H1 (cell line): Measurements from ENCODE around the gene ITGAE. TPM values are rescaled to one million over a fixed set of nuclear protein-coding genes. Genes with fewer than 3 reads are reported as not detected.

Experiments
- CTCF ChIA-PET: fragments of 300-600 bp; sonication (Branson Sonifier 250); formaldehyde crosslinking; loops from one replicate; lab custom pipeline; 2021; ENCODE audit not compliant: partially characterized antibody; lab: Charles Lee
- POLR2A ChIA-PET: fragments of 300-600 bp; sonication (Branson Sonifier 250); formaldehyde crosslinking; loops from one replicate; lab custom pipeline; 2021; ENCODE audit warnings: inconsistent platforms; ENCODE audit not compliant: partially characterized antibody; lab: Charles Lee
- DNase-seq, 2 experiments: peaks; one replicate each; pipeline versions ENCODE4 v3.0.0 to v3.0.0-alpha.2; 2010 to 2022; ENCODE audit warnings: low spot score in 2 of 2, low read depth in 1 of 2, mixed read lengths in 1 of 2
- FAIRE-seq: peaks from 2 replicates; lab custom pipeline; 2011; peaks lifted over from hg19 to GRCh38; lab: Jason Lieb, UNC
- H2AFZ ChIP-seq: 2 replicates; pipeline ENCODE4 v1.8.1; 2012; ENCODE audit warnings: low read length, inconsistent platforms
- H2AK5ac ChIP-seq: 2 replicates; pipeline ENCODE4 v1.6.1; 2013; ENCODE audit warnings: low read depth, low read length
- H2BK120ac ChIP-seq: replicated peaks from 2 replicates; pipeline ENCODE3; 2013; ENCODE audit warnings: low read depth, low read length, inconsistent platforms
- H2BK12ac ChIP-seq: 2 replicates; pipeline ENCODE4 v1.6.1; 2013; ENCODE audit warnings: low read depth, low read length
- H2BK15ac ChIP-seq: 2 replicates; pipeline ENCODE4 v1.6.1; 2013; ENCODE audit warnings: low read length
- H2BK20ac ChIP-seq: 2 replicates; pipeline ENCODE4 v1.6.1; 2013; ENCODE audit warnings: low read length
- H2BK5ac ChIP-seq: 2 replicates; pipeline ENCODE4 v1.6.1; 2013; ENCODE audit warnings: low read depth, low read length
- H3K14ac ChIP-seq: 2 replicates; pipeline ENCODE4 v1.6.1; 2013; ENCODE audit warnings: inconsistent platforms; ENCODE audit not compliant: insufficient read length
- H3K18ac ChIP-seq: 2 replicates; pipeline ENCODE4 v1.6.1; 2013; ENCODE audit warnings: low read length; ENCODE audit errors: extremely low read depth
- H3K23ac ChIP-seq: 2 replicates; pipeline ENCODE4 v1.6.1; 2013; ENCODE audit warnings: inconsistent platforms; ENCODE audit not compliant: insufficient read length
- H3K23me2 ChIP-seq: 2 replicates; pipeline ENCODE4 v1.6.1; 2013; ENCODE audit warnings: low read depth, low read length
- H3K27ac ChIP-seq: 2 replicates; pipeline ENCODE4 v1.6.1; 2011; ENCODE audit warnings: low read depth, low read length, inconsistent platforms
- H3K27me3 ChIP-seq, 4 experiments: replicated peaks in 1 of 4; 1 replicate in 1 of 4; 2 replicates in 3 of 4; pipeline versions ENCODE4 v1.6.1 to v1.8.1; 2011 to 2013; ENCODE audit warnings: low read length in 3 of 4, mild to moderate bottlenecking in 3 of 4, inconsistent platforms in 2 of 4, mixed read lengths in 2 of 4, moderate library complexity in 1 of 4; ENCODE audit not compliant: control insufficient read depth in 3 of 4, insufficient read depth in 3 of 4; ENCODE audit errors: extremely low read depth in 1 of 4
- H3K36me3 ChIP-seq, 4 experiments: 2 replicates each; pipeline versions ENCODE4 v1.6.1 to v1.8.1; 2011 to 2013; ENCODE audit warnings: mild to moderate bottlenecking in 4 of 4, low read length in 3 of 4, moderate library complexity in 2 of 4, control low read depth in 1 of 4, inconsistent platforms in 1 of 4; ENCODE audit not compliant: insufficient read depth in 4 of 4, control insufficient read depth in 2 of 4
- H3K4ac ChIP-seq: replicated peaks from 2 replicates; pipeline ENCODE3; 2013; ENCODE audit warnings: low read length, low read depth, mixed read lengths, inconsistent platforms; ENCODE audit not compliant: insufficient read length
- H3K4me1 ChIP-seq, 4 experiments: replicated peaks in 1 of 4; 1 replicate in 1 of 4; 2 replicates in 3 of 4; pipeline versions ENCODE4 v1.6.1 to v1.8.1; 2011 to 2013; ENCODE audit warnings: low read length in 3 of 4, inconsistent platforms in 2 of 4, mixed read lengths in 1 of 4; ENCODE audit not compliant: insufficient read depth in 4 of 4, control insufficient read depth in 3 of 4
- H3K4me2 ChIP-seq, 2 experiments: 2 replicates each; pipeline versions ENCODE4 v1.6.1 to v1.8.1; 2011 to 2013; ENCODE audit warnings: low read depth in 2 of 2, low read length in 2 of 2, control low read depth in 1 of 2, inconsistent platforms in 1 of 2, mild to moderate bottlenecking in 1 of 2; ENCODE audit not compliant: insufficient read depth in 1 of 2
- H3K4me3 ChIP-seq, 4 experiments: fragments of 200-600, 300-600 bp in 1 of 4; sonication (generic), shearing (Covaris generic), sonication (Bioruptor Twin) in 1 of 4; 2 replicates each; pipeline versions ENCODE4 v1.5.1 to v1.8.1; 2011 to 2016; ENCODE audit warnings: low read length in 4 of 4, low read depth in 3 of 4, control low read depth in 2 of 4, inconsistent platforms in 2 of 4, mild to moderate bottlenecking in 2 of 4, mixed read lengths in 1 of 4, moderate library complexity in 1 of 4; ENCODE audit not compliant: insufficient read depth in 2 of 4; ENCODE audit errors: extremely low read depth in 1 of 4
- H3K56ac ChIP-seq: replicated peaks from 2 replicates; pipeline ENCODE3; 2013; ENCODE audit warnings: low read depth, mild to moderate bottlenecking, mixed read lengths, low read length, inconsistent platforms; ENCODE audit not compliant: insufficient read length
- H3K79me1 ChIP-seq: 2 replicates; pipeline ENCODE4 v1.6.1; 2013; ENCODE audit warnings: low read depth, low read length, control low read depth
- H3K79me2 ChIP-seq, 2 experiments: 2 replicates each; pipeline versions ENCODE4 v1.6.1 to v1.8.1; 2012 to 2013; ENCODE audit warnings: low read length in 2 of 2, mild to moderate bottlenecking in 2 of 2, inconsistent platforms in 1 of 2; ENCODE audit not compliant: insufficient read depth in 2 of 2, control insufficient read depth in 1 of 2
- H3K9ac ChIP-seq, 4 experiments: replicated peaks in 1 of 4; 1 replicate in 1 of 4; 2 replicates in 3 of 4; pipeline versions ENCODE4 v1.6.1 to v1.8.1; 2011 to 2013; ENCODE audit warnings: low read depth in 3 of 4, low read length in 3 of 4, control low read depth in 2 of 4, mild to moderate bottlenecking in 2 of 4, moderate library complexity in 2 of 4, inconsistent platforms in 1 of 4; ENCODE audit errors: extremely low read depth in 1 of 4
- H3K9me3 ChIP-seq, 2 experiments: 2 replicates each; pipeline versions ENCODE4 v1.6.1 to v1.8.1; 2012 to 2013; ENCODE audit warnings: mild to moderate bottlenecking in 2 of 2, moderate library complexity in 2 of 2, control low read depth in 1 of 2, inconsistent platforms in 1 of 2, low read depth in 1 of 2, low read length in 1 of 2, mixed read lengths in 1 of 2; ENCODE audit not compliant: insufficient read depth in 2 of 2
- H4K20me1 ChIP-seq, 2 experiments: replicated peaks in 1 of 2; 2 replicates each; pipeline versions ENCODE3 to v1.8.1; 2011 to 2013; ENCODE audit warnings: inconsistent platforms in 2 of 2, low read length in 2 of 2, mild to moderate bottlenecking in 1 of 2; ENCODE audit not compliant: insufficient read depth in 2 of 2, control insufficient read depth in 1 of 2
- H4K5ac ChIP-seq: 2 replicates; pipeline ENCODE4 v1.6.1; 2013; ENCODE audit warnings: low read length, low read depth, mixed read lengths, inconsistent platforms; ENCODE audit not compliant: insufficient read length
- H4K8ac ChIP-seq: 2 replicates; pipeline ENCODE4 v1.8.0; 2013; ENCODE audit warnings: mild to moderate bottlenecking, moderate library complexity, low read length, inconsistent platforms; ENCODE audit not compliant: insufficient read depth; ENCODE audit errors: extremely low read depth
- H4K91ac ChIP-seq: replicated peaks from 2 replicates; pipeline ENCODE3; 2013; ENCODE audit warnings: low read length, mixed read lengths, inconsistent platforms; ENCODE audit not compliant: insufficient read length
- CBX8 ChIP-seq: fragments of 300-800, 300-1000 bp; sonication (generic); IDR thresholded peaks from 2 replicates; pipeline ENCODE4 v1.7.1; 2016; ENCODE audit warnings: low read depth, low read length, borderline replicate concordance
- CEBPB ChIP-seq: IDR thresholded peaks from 2 replicates; pipeline ENCODE4 v1.6.1; 2012; ENCODE audit warnings: low read depth, low read length
- CHD2 ChIP-seq: IDR thresholded peaks from 2 replicates; pipeline ENCODE4 v1.6.1; 2012; ENCODE audit warnings: low read length, improper control_type of control experiment
- JUND ChIP-seq: IDR thresholded peaks from 2 replicates; pipeline ENCODE4 v1.6.1; 2011; ENCODE audit warnings: mild to moderate bottlenecking, improper control_type of control experiment, low read length
- PHF8 ChIP-seq: fragments of 200-600 bp; sonication (generic); conservative IDR thresholded peaks from 2 replicates; pipeline ENCODE4 v1.7.1; 2012; ENCODE audit warnings: low read depth, mild to moderate bottlenecking, inconsistent platforms, low read length, moderate library complexity
- RAD21 ChIP-seq, 2 experiments: IDR thresholded peaks in 1 of 2; conservative IDR thresholded peaks in 1 of 2; 2 replicates each; pipeline ENCODE4 v1.6.1; 2011; ENCODE audit warnings: low read depth in 2 of 2, low read length in 2 of 2, improper control_type of control experiment in 1 of 2, inconsistent platforms in 1 of 2, mild to moderate bottlenecking in 1 of 2, moderate library complexity in 1 of 2
- RNF2 ChIP-seq: fragments of 200-900, 300-1000 bp; sonication (generic); IDR thresholded peaks from 2 replicates; pipeline ENCODE4 v1.7.1; 2016; ENCODE audit warnings: borderline replicate concordance, low read depth, mild to moderate bottlenecking, antibody characterized with exemption, low read length; ENCODE audit not compliant: poor library complexity, severe bottlenecking; ENCODE audit errors: missing control alignments
- SP4 ChIP-seq: IDR thresholded peaks from 2 replicates; pipeline ENCODE4 v1.6.1; 2012; ENCODE audit warnings: low read length, inconsistent platforms
- TAF1 ChIP-seq: IDR thresholded peaks from 2 replicates; pipeline ENCODE4 v1.6.1; 2011; ENCODE audit warnings: mild to moderate bottlenecking, low read depth, low read length
- USF2 ChIP-seq: IDR thresholded peaks from 2 replicates; pipeline ENCODE4 v1.6.1; 2011; ENCODE audit warnings: low read length, improper control_type of control experiment
- YY1 ChIP-seq: IDR thresholded peaks from 2 replicates; pipeline ENCODE4 v1.6.1; 2011; ENCODE audit warnings: low read depth, mild to moderate bottlenecking, low read length
- WGBS, 2 experiments: shearing (Covaris generic) in 1 of 2; methylation state at CpG; one replicate each; pipeline versions ENCODE4 v1.1.6 to v1.1.7; 2013 to 2015; ENCODE audit warnings: low lambda C conversion rate in 2 of 2, mixed read lengths in 2 of 2, inconsistent platforms in 1 of 2, low coverage in 1 of 2, missing lambda C conversion rate in 1 of 2; ENCODE audit not compliant: insufficient replicate concordance in 2 of 2, insufficient coverage in 1 of 2, insufficient read length in 1 of 2; ENCODE audit errors: extremely low coverage in 1 of 2, missing lambda C conversion rate in 1 of 2; 5-methylcytosine and 5-hydroxymethylcytosine counted together
- polyA plus RNA-seq, 7 experiments: library from polyadenylated mRNA; depleted of rRNA in 3 of 7; stranded (reverse) in 5 of 7; unstranded in 2 of 7; fragments of >200 nt in 5 of 7; fragments of 200-250 nt in 2 of 7; gene quantifications; 1 replicate in 5 of 7; 2 replicates in 1 of 7; 4 replicates in 1 of 7; pipeline versions ENCODE4 v1.2.1 to v1.2.3, GENCODE V29; 2011 to 2013; ENCODE audit warnings: missing spikeins in 2 of 7, mixed read lengths in 2 of 7
- total RNA-seq: library from RNA; stranded (reverse); fragmentation: NEBNext Ultra II Directional; extraction: Animal tissue kit (Norgen Biotek cat#: 25700); gene quantifications from 2 replicates; pipeline ENCODE4 v1.2.1, GENCODE V29; 2021

The ITGAE gene
- total and polyA plus RNA-seq, 2 of the 8 experiments (the other 6 are each of a cell fraction or from before 2014, with no cell fraction given), result 23.2 to 43.1 TPM

DNA sequence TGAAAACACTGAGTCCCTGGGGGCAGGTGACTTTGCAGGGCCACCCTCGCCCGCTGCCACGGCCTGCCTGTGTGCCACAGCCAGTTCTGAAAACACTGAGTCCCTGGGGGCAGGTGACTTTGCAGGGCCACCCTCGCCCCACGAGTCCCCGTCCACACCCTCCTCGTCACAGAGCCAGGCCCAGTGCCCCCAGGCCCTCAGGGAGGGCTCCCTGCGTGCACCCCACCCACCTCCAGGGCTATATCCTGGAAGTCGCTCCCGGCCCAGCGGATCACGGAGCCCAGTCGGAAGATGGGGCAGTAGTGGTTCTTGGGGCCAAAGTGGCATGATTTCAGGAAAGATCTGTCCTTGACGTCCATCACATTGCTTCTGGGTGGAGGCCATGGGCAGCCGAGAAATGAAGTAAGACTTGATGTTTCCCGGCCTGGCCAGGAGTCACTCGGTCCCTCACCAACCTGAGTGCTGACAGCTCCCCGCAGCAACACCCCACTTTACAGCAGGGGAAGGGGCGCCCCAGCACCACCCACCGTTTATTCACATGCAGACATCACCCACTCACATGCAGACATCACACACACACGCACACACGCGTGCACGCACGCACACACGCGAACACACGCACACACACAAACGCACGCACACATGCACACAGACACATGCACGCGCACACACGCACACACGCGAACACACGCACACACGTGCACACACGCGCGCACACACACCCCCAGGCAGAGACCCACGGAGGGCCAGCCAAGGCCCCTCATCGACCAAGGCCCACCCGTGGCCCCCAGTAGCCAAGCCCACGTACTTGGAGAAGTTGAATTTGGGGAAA, 111.5 kb downstream of the ITGAE start:
- H3K79me1 ChIP-seq, result no peaks in the 10 kb centered on the region
- H4K5ac ChIP-seq, result no peak overlapping the region
- no peak overlapping the region for H2BK20ac ChIP-seq
- H3K23ac ChIP-seq, result no peak overlapping the region
- peak overlapping the region; percentile 94; the same call in 1 of the 2 replicates for H2BK12ac ChIP-seq
- no peak overlapping the region for H3K4ac ChIP-seq
- H2BK120ac ChIP-seq, result no peak overlapping the region
- H3K18ac ChIP-seq, result no peak overlapping the region
- ChIA-PET POLR2A (no interaction called here), CTCF (interaction anchor here (1.5 to 3.3 kb wide), 3 partner anchors 11 to 12 kb away, joined by 3 to 29 read pairs (median 17); no protein-coding TSS in a partner anchor)
- no peak overlapping the region for H3K56ac ChIP-seq
- H3K23me2 ChIP-seq, result no peaks in the 10 kb centered on the region
- WGBS, 2 experiments, result 95% methylated on average over 41 of the region's 44 CpGs; no CpG with 5 or more reads in 1 of the 2 experiments
- H2BK15ac ChIP-seq, result no peak overlapping the region
- H3K27me3 ChIP-seq, result no peaks in the 10 kb centered on the region
- no peak overlapping the region for H2BK5ac ChIP-seq
- no peak overlapping the region for H3K9ac ChIP-seq
- peaks cover 0 to 4% of the 10 kb centered on the region in 2 experiments for H4K20me1 ChIP-seq
- no peak overlapping the region for H3K4me3 ChIP-seq
- DNase-seq (peak in 1 of 2 experiments; percentile 43), FAIRE-seq (no peak)
- no peak overlapping the region for H2AK5ac ChIP-seq
- no peak overlapping the region; the same call in 1 of the 2 replicates for H4K8ac ChIP-seq
- peaks cover 0 to 4% (median 0%) of the 10 kb centered on the region in 4 experiments; a peak in 4 of 7 replicates for H3K4me1 ChIP-seq
- H4K91ac ChIP-seq, result peak overlapping the region; percentile 91
- no peak overlapping the region for H3K14ac ChIP-seq
- no peaks in the 10 kb centered on the region for H3K9me3 ChIP-seq
- H3K79me2 ChIP-seq, result no peaks in the 10 kb centered on the region
- no peak overlapping the region for H3K4me2 ChIP-seq
- no peak overlapping the region for H3K27ac ChIP-seq
- no peaks in the 10 kb centered on the region for H3K36me3 ChIP-seq
- no peak overlapping the region for H2AFZ ChIP-seq
- no peak for TF ChIP-seq YY1
- TF ChIP-seq TAF1, result no peak
- TF ChIP-seq JUND, result no peak
- no peak for TF ChIP-seq CBX8
- no peak for TF ChIP-seq CHD2
- no peak for TF ChIP-seq RAD21 (IDR thresholded peaks at IDR 0.05 in 1 of 2, conservative IDR thresholded peaks at IDR 0.05 in 1 of 2; ENCODE audit: low read depth in 2 of 2, low read length in 2 of 2)
- TF ChIP-seq RNF2, result no peak
- TF ChIP-seq SP4, result no peak
- TF ChIP-seq PHF8, result no peak
- no peak for TF ChIP-seq CEBPB
- TF ChIP-seq USF2, result no peak
